Muscle of back (tissue), 11 donors: Measurements from ENCODE around the gene CCDC122. TPM values are rescaled to one million over a fixed set of nuclear protein-coding genes. Genes with fewer than 3 reads are reported as not detected.
"Not testable (repeated sequence)": the region's sequence is repeated elsewhere in the genome, so short reads cannot be mapped to it uniquely, and the experiment has no call there.

Source experiments
- DNase-seq, 3 donors: peaks; one replicate each; pipeline versions ENCODE4 v3.0.0 to v3.0.0-alpha.2; 2013
- polyA plus RNA-seq, 10 donors: library from polyadenylated mRNA; unstranded; fragments of 120-200 nt; gene quantifications; one replicate each; pipeline ENCODE4 v1.2.1, GENCODE V29; 2013; ENCODE audit not compliant: insufficient read length in 10 of 10

Gene CCDC122
- polyA plus RNA-seq, 10 donors = 1.7 to 4.7 (median 3.5) TPM

GRCh38 chr13:43877766-43878165 lies 1.8 kb downstream of the CCDC122 start:
- peak in 1 of 3 donors; percentile 11 for DNase-seq

GRCh38 chr13:43877326-43877725 lies 2.2 kb downstream of the CCDC122 start:
- peak in 1 of 3 donors; percentile 8 for DNase-seq

DNA sequence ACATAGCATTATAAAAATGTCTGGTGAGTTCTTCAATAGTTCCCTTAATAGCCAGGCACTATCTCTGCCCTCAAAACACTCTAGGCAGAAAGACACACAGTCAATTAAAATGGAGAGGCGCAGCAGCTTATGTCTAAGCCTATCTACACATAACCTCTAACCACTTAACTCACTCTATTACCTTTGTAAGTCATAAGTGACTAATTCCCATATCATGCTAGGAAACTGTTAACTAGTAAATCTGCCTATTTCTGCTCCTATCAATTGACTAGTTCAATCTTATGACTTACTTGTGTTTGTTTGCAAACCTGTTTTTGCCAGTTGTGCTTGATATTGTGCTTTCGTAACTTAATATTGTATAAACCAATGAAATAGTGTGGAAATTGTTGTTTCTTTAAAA lies 3.2 kb downstream of the CCDC122 start:
- DNase-seq = no peak

- peak in 2 of 3 donors; percentile 19 to 37 for DNase-seq
These were observed 4.9 kb downstream of the CCDC122 start for GRCh38 chr13:43874504-43875092.

GRCh38 chr13:43872181-43872580 lies 7.4 kb downstream of the CCDC122 start:
- no peak for DNase-seq

DNA sequence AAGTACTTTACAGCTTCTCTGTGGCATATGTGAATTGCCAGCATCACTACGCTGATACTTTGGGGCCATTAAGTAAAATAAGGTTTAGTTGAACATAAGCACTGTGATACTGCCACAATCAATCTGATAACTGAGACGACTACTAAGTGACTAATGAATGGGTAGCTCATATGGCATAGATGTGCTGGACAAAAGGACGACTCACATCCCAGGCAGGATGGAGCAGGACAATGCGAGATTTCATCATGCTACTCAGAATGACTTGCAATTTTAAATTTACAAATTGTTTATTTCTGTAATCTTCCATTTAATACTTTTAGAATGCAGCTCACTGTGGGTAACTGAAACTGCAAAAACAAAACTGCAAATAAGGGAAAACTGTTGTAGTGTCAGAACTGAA lies 13.6 kb downstream of the CCDC122 start:
- no peak for DNase-seq

DNA sequence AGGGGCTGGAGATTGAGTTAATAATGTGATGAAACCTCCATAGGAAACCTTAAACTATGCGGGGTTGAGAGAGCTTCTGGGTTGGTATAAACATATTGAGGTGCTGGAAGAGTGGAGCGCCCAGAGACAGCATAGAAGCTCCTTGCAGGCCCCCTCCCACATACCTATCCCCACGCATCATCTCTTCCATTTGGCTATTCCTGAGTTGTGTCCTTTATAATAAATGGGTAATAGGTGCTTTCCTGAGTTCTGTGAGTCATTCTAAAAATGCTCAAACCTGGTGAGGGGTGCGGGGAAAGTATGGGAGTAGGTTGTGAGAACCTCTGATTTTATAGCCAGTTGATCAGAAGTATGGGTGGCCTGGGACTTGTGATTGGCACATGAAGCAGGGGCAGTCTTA lies 14.6 kb downstream of the CCDC122 start:
- DNase-seq = no peak

DNA sequence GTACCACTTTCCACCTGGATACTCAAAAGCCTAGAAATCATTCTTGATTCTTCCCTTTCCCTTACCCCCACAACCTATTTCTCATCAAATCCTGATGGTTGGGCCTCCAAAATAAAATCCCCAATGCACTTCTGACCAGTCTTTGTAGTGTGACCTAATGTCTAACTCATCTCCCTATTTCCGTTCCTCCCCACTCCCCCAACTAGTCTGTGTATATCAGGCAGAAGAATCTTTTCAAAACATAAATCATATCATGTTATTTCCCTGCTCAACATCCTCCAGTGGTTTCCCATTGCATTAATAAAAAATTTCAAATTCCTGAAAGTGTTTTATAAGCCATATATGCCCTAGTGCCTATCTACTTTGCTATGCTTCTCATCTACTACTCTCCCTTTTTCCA lies 17.7 kb downstream of the CCDC122 start:
- no peak for DNase-seq

DNA sequence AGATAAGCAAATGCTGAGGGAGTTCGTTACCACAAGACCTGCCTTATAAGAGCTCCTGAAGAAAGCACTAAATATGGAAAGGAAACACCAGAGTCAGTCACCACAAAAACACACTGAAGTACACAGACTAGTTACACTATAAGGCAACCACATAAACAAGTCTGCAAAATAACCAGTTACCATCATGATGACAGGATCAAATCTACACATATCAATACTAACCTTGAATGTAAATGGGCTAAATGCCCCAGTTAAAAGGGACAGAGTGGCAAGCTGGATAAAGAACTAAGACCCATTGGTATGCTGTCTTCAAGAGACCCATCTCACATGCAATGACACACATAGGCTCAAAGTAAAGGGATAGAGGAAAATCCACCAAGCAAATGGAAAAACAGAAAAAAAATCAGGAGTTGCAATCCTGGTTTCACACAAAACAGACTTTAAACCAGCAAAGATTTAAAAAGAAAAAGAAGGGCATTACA lies 26.6 kb downstream of the CCDC122 start:
- no peak for DNase-seq

DNA sequence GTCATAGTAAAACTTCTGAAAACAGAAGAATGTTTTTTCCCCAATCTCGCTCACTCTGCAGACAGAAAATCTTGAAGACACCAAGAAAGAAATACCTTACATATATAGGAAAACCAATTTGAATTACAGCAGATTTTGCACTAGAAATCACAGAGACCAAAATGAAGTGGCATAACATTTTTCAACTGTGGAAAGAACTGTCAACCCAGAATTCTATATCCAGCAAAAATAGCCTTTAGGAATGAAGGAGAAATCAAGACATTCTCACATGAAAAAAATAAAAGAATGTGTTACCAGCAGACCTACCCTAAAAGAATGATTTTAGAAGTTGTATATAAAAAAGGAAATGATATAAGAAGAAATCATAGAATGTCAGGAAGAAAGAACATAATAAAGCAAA lies 28.7 kb downstream of the CCDC122 start:
- DNase-seq = no peak

DNA sequence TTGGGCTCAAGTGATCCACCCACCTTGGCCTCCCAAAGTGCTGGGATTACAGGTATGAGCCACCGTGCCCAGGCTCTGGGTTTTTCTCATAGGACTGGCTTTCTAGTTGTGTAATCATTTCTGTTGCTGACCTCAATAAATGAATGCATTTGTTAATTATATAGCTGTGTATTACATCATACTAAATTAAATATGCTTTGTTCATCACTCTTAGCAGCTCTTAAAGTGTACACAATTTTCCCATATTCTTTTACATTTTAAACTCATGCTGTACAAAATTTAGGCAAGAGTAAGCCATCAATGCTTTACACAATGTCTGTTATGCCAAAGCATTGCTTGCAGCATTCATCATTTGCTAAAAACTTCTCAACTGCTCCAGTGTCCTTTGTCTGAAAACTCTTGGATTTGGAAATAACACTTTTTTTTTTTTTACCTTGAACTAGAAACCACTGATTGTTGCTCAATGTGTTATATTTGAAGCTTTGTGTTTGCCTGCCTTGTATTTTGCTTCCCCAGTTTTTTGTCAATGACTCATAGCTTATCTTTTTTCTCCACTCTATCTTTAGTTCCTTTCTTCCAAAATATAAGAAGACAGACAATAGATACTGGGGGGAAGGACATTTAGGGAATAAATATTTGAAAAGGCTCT lies 31.4 kb downstream of the CCDC122 start:
- no peak for DNase-seq

GRCh38 chr13:43846496-43847158 lies 32.9 kb downstream of the CCDC122 start:
- DNase-seq = no peak

DNA sequence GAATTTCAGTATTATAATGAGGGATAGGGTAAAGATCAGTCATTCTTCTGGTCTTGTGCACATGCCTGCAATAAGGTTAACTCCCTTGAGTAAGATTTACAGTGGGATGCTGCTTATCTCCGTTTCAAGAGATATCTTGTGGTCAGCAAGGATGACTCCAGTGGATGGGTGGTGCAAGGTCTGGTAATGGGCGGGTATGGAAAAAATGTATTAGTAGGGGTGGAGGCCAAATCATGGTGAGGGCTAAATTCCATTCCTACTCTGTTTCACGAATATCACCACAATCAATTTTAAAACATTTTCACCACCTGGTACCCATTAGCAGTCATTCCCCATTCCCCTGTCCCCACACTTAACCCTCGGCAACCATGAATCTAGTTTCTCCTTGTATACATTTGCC lies 40.6 kb downstream of the CCDC122 start:
- DNase-seq = peak in 1 of 3 donors; percentile 65

GRCh38 chr13:43835701-43836100 lies 43.8 kb downstream of the CCDC122 start:
- no peak for DNase-seq

DNA sequence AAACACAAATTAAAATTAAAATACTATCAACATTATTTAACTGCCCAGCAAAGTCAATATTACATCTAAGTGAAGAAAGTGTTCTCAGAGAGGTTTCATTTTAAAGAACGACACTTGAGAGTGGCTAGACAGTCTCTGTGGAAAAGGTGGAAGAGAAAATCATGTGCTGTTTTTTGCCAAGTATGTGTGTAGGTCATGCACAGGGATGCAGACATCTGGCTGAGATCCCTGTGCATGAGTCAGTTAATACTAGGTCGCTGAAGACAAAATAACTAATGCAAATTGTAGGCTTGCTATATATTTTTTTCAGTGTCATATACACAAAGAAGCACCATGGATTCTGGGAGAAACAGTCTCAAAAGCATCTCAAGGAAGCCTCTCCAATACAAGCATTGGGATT lies 48.5 kb downstream of the CCDC122 start:
- peak in 2 of 3 donors; percentile 28 to 39 for DNase-seq

- peak in 2 of 3 donors; percentile 32 to 64 for DNase-seq
These were observed 49.1 kb downstream of the CCDC122 start for GRCh38 chr13:43830497-43830881.

DNA sequence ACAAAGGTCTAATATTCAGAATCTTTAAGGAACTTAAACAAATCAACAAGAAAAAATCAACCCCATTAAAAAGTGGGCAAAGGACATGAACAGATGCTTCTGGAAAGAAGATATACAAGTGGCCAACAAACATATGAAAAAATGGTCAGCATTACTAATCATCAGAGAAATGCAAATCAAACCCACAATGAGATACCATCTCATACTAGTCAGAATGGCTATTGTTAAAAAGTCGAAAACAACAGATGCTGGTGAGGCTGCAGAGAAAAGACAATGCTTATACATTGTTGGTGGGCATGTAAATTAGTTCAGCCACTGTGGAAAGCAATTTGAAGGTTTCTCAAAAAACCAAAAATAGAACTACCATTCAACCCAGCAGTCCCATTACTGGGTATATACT lies 54.9 kb downstream of the CCDC122 start:
- not testable (repeated sequence) for DNase-seq

DNA sequence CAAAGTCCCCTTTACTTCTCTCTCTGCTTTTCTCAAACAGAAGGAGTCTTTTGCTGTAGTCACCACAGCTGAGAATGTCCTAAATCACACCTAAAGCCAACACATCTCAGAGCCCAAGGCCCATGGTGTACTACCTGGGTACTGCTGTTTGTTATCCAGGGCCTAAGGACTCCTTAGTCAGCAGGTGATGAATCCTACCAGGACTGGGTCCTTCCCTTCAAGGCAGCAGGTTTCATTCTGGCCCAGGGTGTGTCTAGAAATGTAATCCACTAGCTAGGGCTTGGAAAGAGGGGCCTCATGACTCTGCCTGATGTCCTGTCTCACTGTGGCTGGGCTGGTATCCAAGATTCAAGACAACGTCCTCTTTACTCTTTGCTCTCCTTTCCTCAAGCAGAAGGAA lies 56.6 kb downstream of the CCDC122 start:
- DNase-seq = no peak

GRCh38 chr13:43816401-43816889 lies 63.1 kb downstream of the CCDC122 start:
- DNase-seq = no peak

GRCh38 chr13:43815204-43815603 lies 64.3 kb downstream of the CCDC122 start:
- DNase-seq = peak in 1 of 3 donors; percentile 84

- no peak for DNase-seq
These were observed 70.9 kb downstream of the CCDC122 start for GRCh38 chr13:43808676-43809075.

DNA sequence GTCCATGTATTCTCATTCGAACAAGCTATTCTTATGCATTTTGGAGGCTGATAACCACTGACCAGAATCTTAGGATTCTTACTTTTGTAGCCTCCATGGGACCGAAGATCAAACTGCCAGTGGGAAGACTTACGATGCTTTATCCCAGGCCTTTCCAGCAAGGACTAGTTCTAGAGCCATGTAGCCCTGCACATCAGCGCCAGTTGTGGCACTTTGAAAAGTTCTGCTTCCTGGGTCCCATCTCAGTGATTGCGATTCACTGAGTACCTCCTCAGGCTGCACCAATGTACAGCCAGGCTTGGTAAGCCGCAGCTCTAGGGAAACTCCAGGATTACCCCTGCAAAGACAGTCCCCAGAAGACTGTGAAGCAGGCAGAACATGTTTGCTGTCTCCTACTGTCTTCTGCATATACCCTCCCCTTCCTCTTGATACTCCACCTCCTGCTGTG lies 73.8 kb downstream of the CCDC122 start:
- DNase-seq = no peak

DNA sequence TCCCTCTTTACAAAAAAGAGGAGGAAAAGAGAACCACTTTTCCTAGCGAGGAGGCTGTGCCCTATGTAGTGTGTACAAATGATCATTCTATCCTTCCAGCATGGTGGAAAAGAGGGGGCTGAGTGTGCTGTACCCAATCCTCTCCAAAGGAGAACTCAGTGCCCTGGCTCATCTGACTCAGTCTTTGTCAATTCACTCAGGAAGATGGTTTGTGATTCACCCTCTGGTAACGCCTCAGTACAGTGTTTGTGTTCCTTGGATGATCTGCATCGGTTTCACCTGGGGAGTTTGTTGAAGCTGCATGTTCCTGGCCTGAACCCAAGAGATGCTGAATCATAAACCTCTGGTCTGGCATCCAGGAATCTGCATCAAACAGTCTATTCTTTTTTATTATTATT lies 74.5 kb downstream of the CCDC122 start:
- peak in 1 of 3 donors; percentile 87 for DNase-seq
